Esophagus muscularis mucosa (tissue), 3 donors: ENCODE data around the gene MRPS27.

Source experiments
- POLR2A ChIP-seq: fragments of 450-650 bp; IDR thresholded peaks from one replicate; pipeline ENCODE4 v1.6.1; 2017; ENCODE audit warnings: antibody characterized with exemption, moderate library complexity, mild to moderate bottlenecking, low read depth
- TF ChIP-seq, protein P1 (sequence below), 3 experiments: fragments of 200-600 bp in 2 of 3; fragments of 450-650 bp in 1 of 3; sonication (generic) in 2 of 3; IDR thresholded peaks; one replicate each; pipeline ENCODE4 v1.5.1; 2017 to 2019; ENCODE audit warnings: antibody characterized with exemption in 3 of 3, mild to moderate bottlenecking in 2 of 3, moderate library complexity in 1 of 3

DNA sequence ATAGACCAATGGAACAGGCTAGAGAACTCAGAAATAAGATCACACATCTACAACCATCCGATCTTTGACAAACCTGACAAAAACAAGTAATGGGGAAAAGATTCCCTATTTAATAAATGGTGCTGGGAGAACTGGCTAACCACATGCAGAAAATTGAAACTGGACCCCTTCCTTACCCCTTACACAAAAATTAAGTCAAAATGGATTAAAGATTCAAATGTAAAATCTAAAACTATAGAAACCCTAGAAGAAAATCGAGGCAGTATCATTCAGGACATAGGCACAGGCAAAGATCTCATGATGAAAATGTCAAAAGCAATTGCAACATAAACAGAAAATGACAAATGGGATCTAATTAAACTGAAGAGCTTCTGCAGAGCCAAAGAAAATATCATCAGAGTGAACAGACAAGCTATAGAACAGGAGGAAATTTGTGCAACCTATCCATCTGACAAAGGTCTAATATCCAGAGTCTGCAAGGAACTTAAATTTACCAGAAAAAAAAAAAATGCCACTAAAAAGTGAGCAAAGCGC is 43.8 kb downstream of the MRPS27 start:
- TF ChIP-seq, protein P1, sequence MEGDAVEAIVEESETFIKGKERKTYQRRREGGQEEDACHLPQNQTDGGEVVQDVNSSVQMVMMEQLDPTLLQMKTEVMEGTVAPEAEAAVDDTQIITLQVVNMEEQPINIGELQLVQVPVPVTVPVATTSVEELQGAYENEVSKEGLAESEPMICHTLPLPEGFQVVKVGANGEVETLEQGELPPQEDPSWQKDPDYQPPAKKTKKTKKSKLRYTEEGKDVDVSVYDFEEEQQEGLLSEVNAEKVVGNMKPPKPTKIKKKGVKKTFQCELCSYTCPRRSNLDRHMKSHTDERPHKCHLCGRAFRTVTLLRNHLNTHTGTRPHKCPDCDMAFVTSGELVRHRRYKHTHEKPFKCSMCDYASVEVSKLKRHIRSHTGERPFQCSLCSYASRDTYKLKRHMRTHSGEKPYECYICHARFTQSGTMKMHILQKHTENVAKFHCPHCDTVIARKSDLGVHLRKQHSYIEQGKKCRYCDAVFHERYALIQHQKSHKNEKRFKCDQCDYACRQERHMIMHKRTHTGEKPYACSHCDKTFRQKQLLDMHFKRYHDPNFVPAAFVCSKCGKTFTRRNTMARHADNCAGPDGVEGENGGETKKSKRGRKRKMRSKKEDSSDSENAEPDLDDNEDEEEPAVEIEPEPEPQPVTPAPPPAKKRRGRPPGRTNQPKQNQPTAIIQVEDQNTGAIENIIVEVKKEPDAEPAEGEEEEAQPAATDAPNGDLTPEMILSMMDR (IDR thresholded peaks at IDR 0.05) = no peak
- no peak for TF ChIP-seq POLR2A
